AG08395 (cell line): ENCODE measurements around the gene DYNLL2.
"Not testable (repeated sequence)": the region's sequence is repeated elsewhere in the genome, so short reads cannot be mapped to it uniquely, and the experiment has no call there.

Experiments
- DNase-seq: peaks from one replicate; pipeline ENCODE4 v3.0.0; 2012; ENCODE audit warnings: mixed read lengths, low spot score

The DYNLL2 gene

DNA sequence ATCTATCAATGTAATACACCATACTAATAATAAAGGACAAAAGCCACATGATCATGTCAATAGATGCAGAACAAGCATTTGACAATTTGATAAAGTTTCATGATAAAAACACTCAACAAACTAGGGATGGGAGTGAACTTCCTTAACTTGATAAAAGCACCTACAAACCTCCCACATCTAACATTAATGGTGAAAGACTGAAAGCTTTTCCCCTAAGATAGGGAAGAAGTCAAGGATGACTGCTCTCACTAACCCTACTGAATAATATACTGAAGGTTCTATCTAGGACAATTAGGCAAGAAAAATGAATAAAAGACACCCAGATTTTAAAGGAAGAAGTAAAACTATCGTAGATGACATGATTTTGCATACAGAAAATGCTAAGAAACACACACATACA is 10.4 kb upstream of the DYNLL2 start:
- DNase-seq = no peak

DNA sequence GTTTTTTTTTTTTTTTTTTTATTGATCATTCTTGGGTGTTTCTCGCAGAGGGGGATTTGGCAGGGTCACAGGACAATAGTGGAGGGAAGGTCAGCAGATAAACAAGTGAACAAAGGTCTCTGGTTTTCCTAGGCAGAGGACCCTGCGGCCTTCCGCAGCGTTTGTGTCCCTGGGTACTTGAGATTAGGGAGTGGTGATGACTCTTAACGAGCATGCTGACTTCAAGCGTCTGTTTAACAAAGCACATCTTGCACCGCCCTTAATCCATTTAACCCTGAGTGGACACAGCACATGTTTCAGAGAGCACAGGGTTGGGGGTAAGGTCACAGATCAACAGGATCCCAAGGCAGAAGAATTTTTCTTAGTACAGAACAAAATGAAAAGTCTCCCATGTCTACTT is 10.0 kb upstream of the DYNLL2 start:
- DNase-seq = not testable (repeated sequence)

DNA sequence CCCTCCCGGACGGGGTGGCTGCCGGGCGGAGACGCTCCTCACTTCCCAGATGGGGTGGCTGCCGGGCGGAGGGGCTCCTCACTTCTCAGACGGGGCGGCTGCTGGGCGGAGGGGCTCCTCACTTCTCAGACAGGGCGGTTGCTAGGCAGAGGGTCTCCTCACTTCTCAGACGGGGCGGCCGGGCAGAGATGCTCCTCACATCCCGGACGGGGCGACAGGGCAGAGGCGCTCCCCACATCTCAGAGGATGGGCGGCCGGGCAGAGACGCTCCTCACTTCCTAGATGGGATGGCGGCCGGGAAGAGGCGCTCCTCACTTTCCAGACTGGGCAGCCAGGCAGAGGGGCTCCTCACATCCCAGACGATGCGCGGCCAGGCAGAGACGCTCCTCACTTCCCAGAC is 8.8 kb upstream of the DYNLL2 start:
- not testable (repeated sequence) for DNase-seq

DNA sequence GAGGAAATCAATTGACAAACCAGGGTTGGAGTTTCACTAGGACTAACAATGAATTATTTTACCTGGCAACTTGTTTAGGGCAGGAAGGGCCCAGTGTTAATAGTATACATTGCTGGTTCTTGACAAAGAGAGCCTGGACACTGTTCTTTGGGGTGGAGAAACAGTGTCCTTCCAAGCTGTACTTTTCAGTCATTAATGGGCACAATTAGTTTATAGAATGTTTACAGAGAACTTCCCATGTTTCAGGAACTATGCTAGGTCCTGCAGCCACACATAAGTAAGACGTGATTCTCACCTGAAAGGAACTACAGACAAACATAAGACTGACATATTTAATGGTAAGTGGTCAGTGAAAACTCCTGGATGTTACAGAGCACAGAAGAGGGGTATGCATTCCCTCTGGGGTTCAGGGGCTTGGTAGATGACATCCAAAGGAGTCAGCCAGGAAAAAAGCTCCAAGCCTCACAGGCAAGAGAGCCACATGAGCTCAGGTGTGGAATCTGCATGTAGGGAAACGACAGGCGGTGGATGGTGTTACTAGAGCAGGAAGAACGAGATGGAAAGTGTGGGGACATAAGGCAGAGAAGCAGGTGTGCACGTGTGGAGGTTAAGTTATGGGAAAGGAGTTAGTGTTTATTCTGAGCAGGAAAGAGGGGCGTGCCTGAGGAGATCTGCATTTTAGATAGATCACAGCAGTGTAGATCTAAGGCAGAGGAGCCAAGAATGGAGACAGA is 3.8 kb upstream of the DYNLL2 start:
- DNase-seq = no peak

DNA sequence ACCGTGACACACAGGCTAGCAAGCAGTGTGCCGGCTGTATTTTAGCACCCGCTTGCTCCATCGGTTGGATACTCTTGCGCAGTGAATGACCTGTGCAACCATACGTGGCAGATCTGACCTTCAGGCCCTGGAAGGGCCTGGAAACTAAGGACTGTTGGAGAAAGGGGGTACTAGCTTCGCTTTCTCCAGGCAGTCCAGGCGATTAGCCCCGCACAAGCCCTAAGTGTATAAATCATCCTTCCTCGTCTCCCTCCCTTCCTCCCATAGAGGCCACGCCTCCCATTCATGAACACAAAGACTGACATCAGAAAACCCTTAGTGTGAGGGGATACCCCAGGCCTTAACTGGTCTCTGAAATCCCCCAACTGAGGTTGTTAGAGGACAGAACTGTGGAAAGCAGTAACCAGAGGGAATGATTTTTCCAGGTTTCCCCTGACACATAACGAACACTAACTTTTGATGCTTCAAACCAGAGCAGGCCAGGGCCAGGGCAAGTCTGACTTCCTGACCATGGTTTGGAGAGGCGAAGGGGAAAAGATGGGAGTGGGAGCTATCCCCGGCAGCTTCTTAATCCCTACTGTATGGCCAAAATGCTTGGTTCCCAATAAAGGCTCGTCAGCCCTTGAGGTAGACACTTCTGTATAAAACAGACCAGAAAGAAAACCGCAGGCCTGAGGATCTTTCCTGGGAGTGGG is 1.4 kb upstream of the DYNLL2 start:
- DNase-seq = no peak

DNA sequence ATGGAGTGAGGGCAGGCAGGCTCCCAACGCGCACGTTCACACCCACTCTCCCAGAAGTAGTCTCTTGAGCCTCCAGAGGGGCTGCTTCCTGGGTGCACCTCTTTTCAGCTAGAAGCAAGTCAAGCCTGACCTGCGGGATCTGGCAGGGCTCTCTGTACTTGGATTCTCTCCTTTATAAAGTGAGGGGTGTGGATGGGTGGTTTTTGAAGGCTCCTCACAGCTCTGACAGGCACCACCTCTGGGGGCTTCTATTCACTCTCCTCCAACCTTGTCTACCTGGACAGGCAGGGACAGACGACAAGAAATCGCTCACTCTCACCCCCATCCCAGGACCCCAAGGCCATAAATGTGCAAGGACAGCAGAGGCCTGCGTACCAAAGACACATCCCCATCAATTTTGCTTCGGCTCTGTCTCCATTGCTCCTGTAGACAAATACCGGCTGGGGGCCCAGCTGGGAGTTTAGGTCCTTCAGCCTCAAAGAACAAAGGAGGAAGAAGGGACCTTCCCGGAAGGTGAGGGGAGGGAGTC is 814 bp upstream of the DYNLL2 start:
- DNase-seq = no peak

GRCh38 chr17:58083491-58084316 is 485 bp downstream of the DYNLL2 start:
- peak; percentile 78 for DNase-seq

GRCh38 chr17:58084317-58084981 is 1.2 kb downstream of the DYNLL2 start:
- DNase-seq = no peak

GRCh38 chr17:58085039-58085715 is 2.0 kb downstream of the DYNLL2 start:
- no peak for DNase-seq

DNA sequence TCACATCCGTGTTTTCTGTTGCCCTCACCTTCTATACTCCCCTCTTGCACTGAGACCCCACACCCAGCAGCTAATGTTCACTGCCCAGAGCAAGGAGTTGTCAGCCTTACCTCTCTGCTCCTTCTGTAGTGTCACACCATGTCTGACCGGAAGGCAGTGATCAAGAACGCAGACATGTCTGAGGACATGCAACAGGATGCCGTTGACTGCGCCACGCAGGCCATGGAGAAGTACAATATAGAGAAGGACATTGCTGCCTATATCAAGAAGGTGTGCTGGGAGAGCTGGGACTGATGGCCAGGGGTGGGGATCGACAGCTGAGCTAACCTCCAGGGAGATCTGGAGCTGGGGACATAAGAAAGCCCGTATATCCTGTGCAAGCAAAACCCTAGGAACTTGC is 3.7 kb downstream of the DYNLL2 start:
- DNase-seq = no peak

- no peak for DNase-seq
These were observed 5.4 kb downstream of the DYNLL2 start for GRCh38 chr17:58088624-58089023.

DNA sequence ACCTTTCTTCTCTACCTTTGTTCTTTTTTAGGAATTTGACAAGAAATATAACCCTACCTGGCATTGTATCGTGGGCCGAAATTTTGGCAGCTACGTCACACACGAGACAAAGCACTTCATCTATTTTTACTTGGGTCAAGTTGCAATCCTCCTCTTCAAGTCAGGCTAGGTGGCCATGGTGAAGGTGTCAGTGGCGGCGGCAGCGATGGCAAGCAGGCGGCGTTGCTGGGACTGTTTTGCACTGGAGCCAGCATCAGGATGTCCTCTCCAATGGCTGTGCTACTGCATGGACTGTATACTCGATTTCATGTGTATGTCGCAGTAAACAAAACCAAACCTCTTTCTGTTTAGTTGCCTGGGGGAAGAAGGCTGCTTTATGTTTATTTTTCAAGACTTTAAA is 5.9 kb downstream of the DYNLL2 start:
- no peak for DNase-seq

GRCh38 chr17:58091024-58091567 is 7.9 kb downstream of the DYNLL2 start:
- no peak for DNase-seq

DNA sequence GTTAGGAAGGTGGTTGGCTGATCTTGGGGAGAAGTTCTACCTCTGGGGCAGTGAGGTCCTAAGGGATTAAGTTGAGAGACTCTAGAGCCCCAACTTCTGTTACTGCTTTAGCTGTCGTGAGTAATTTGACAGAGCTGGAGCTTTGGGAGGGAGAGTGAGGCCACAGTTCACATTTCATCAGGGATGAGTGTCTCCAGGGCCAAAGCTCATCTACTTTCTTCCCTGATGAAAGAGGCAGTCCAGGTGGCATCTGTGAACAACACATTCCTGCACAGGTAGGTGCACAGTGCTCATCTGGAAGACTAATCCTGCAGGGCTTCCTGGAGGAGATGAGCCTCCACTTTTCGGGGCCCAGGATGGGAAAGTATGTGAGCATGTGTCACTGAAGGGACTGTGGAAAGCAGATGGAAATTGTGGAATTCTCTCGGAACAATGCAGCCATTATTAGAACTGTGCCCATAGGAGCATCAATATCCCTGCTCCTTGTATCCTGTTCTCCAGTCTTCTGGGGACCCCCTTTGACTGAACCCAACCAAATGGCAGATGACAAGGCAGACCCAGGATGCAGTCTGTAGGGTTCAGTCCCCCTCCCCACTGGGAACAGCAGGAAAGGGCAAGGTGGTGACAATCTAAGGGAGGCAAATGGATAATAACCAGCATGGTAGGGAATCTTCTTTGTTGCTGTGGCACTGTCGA is 9.0 kb downstream of the DYNLL2 start:
- DNase-seq = no peak

DNA sequence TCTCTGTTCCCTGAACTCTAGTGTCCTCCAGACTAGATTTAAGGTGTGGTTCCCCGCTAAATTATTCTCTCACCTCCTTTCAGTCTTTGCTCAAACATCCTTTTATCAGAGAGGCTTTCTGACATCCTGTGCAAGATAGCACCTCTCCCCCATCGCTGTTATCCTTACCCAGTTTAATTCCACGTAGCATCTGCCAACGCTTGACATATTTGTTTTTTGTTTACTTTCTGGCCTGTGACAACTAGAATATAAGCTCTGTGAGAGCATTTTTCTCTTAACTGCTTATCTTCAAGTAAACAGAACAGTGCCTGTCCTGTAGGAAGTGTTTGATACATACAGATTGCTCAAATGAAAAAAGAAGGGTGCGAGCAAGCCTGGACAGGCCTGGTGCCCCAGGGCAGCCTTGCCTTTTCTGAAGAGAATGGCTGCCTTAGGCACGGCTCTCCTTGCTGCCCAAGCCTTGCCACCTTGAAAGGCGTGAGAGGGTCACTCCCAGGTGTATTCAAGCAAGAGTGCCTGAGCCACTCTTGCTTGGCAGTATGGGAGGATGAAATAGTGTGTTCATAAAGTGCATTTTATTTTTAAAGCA is 9.7 kb downstream of the DYNLL2 start:
- no peak for DNase-seq

- no peak for DNase-seq
These were observed 10.9 kb downstream of the DYNLL2 start for GRCh38 chr17:58094118-58094517.

GRCh38 chr17:58096892-58097291 is 13.7 kb downstream of the DYNLL2 start:
- DNase-seq = no peak

DNA sequence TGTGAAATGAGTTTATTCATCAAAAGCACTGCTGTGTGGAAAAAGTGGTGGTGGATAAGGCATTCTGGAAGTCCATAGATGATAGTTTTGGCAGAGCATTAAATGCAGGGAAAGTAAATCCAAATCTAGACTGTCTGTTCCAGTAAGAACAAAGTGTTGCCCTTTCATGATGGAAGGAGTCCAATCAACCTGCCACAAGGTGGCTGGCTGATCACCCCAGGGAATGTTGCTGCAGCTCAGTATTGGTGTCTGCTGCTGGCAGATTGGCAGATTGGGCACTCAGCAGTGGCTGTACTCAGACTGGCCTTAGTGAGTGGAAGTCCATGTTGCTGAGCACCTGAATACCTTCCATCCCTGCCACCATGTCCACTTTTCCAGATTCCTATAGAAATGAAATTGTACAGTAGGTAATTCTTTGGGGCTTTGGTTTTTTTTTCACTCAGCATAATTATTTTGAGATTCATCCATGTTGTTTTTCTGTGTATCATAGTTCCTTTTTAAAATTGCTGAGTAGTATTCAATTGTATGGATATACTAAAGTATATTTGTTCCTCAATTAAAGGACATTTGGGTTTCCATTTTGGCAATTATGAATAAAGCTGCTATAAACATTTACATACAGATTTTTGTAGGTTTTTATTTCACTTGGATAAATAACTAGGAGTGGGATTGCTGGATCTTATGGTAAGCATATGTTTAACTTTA is 14.3 kb downstream of the DYNLL2 start:
- DNase-seq = no peak

DNA sequence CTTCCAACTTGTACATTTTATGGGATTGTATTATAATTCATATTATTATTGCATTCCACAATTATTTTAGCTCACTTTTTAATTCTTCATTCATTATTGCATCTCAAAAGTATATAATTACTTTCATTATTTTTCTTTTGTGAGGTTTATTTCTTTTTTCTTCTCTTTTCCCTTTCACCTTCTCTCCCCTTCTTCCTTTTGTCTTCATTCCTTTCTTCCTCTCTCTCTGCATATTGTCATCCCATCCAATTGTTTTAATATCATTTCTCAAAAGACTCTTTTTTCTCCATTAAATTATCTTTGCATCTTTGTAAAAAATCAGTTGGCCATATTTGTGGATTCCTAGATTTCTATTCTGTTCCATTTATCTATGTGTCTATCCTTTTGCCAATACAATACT is 17.3 kb downstream of the DYNLL2 start:
- no peak for DNase-seq

DNA sequence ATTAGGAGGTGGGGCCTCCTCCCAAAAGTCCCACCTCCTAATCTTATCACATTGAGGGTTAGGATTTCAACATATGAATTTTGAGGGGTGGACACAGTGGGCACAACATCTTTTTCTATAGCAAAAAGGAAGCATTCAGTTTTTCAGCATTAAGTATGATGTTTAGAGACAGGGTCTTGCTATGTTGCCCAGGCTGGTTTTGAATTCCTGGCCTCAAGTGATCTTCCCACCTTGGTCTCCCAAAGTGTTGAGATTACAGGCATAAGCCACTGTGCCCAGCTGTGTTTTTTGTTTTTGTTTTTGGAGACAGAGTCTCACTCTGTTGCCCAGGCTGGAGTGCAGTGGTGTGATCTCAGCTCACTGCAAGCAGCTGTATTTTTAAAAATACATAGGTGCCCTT is 18.7 kb downstream of the DYNLL2 start:
- not testable (repeated sequence) for DNase-seq
